Prostate gland (tissue), 2 donors: ENCODE results near the gene LUZP1.

Experiments
- POLR2A ChIP-seq: fragments of 450-650 bp; IDR thresholded peaks from one replicate; pipeline ENCODE4 v1.6.1; 2016; ENCODE audit warnings: antibody characterized with exemption, mild to moderate bottlenecking
- POLR2AphosphoS5 ChIP-seq: sonication (generic); formaldehyde crosslinking; IDR thresholded peaks from one replicate; pipeline ENCODE4 v1.6.1; 2017; ENCODE audit warnings: antibody characterized with exemption
- TF ChIP-seq, protein P1 (sequence below), 4 experiments: fragments of 200-600 bp in 2 of 4; fragments of 450-650 bp in 2 of 4; sonication (generic) in 2 of 4; IDR thresholded peaks; 1 replicate in 3 of 4; 2 replicates in 1 of 4; pipeline ENCODE4 v1.5.1; 2016 to 2019; ENCODE audit warnings: antibody characterized with exemption in 4 of 4, mild to moderate bottlenecking in 2 of 4, moderate library complexity in 2 of 4

DNA sequence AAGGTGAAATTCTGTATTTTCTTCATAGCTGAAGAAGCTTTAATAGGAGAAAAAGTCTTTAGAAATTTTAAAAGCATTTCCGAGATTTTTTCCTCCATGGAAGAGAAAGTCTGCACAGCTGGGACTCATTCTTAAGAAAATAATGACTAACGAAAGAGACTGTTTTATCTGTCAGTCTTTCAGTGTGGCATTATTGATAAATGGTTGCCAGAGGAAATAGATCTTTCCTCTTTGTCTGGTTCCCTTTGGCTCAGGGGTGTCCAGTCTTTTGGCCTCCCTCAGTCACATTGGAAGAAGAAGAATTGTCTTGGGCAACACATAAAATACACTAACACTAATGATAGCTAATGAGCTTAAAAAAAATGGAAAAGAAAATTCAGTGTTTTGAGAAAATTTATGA, 99.5 kb downstream of the LUZP1 start:
- TF ChIP-seq, protein P1, sequence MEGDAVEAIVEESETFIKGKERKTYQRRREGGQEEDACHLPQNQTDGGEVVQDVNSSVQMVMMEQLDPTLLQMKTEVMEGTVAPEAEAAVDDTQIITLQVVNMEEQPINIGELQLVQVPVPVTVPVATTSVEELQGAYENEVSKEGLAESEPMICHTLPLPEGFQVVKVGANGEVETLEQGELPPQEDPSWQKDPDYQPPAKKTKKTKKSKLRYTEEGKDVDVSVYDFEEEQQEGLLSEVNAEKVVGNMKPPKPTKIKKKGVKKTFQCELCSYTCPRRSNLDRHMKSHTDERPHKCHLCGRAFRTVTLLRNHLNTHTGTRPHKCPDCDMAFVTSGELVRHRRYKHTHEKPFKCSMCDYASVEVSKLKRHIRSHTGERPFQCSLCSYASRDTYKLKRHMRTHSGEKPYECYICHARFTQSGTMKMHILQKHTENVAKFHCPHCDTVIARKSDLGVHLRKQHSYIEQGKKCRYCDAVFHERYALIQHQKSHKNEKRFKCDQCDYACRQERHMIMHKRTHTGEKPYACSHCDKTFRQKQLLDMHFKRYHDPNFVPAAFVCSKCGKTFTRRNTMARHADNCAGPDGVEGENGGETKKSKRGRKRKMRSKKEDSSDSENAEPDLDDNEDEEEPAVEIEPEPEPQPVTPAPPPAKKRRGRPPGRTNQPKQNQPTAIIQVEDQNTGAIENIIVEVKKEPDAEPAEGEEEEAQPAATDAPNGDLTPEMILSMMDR (IDR thresholded peaks at IDR 0.05) = no peak
- TF ChIP-seq POLR2A (no peak), POLR2AphosphoS5 (no peak)
